Measurements from ENCODE around the gene RAB34.
A peak's percentile ranks its signal among the peaks of the same experiment; 100 is the strongest.

Gene RAB34

DNA sequence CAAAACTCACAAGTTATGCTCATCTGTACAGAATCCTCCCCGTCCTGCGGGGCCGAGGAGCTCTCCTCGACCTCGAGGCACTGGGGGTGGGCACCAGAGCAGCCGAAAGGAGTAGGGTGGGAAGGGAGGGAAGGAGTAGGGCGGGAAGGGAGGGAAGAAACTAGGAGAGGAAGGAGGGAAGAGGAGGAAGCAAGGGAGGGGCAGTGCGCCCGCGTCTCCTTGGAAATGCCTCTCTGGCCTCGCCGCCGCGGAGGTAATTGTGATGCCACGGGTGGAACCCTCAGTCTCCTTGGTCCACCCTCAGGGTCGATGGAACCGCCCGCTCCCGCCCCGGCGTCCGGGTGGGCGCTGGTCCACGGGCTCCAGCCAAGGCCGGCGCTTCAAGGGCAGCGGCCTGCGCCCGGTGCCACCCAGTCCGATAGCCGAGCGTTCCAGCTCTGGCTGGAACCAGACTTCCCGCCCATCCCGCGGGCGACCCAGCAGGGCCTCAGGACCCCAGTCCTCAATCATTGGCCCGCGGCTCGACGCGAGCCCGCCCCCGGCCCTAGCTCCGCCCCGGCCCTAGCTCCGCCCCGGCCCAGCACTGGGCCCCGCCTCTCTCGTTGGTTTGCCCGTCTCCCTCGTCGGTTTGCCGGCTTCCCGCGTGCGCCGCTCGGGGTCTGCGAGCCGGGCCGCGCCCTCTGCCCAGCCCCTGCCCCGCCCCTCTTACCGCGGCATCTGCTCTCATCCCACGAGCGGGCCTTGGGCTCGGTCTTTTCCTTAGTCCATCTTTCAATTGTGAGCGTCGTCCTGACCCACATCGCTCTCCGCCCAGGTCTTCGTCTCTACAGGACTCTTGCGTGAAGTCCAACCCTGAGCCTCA, 6.6 kb downstream of the RAB34 start:
- peak; percentile 75 to 82 for DNase-seq

DNA sequence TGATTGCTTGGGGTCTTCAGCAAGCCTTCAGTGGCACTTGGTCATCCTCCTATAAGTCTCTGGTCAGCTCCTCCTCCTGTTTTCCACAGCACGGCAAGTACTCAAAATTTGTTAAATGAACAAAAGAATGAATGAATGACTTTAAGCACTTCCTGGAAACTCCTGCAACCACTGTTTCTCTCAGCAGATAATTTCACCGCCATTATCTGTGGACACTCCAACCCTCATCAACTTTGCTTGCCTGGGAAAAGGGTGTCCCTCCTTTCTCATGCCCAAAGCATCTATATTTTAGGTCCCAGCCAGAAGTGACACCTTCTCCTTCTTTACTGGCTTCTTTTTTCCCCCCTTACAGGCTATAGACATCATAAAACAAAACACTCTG, 10.3 kb downstream of the RAB34 start:
- DNase-seq = no peak

DNA sequence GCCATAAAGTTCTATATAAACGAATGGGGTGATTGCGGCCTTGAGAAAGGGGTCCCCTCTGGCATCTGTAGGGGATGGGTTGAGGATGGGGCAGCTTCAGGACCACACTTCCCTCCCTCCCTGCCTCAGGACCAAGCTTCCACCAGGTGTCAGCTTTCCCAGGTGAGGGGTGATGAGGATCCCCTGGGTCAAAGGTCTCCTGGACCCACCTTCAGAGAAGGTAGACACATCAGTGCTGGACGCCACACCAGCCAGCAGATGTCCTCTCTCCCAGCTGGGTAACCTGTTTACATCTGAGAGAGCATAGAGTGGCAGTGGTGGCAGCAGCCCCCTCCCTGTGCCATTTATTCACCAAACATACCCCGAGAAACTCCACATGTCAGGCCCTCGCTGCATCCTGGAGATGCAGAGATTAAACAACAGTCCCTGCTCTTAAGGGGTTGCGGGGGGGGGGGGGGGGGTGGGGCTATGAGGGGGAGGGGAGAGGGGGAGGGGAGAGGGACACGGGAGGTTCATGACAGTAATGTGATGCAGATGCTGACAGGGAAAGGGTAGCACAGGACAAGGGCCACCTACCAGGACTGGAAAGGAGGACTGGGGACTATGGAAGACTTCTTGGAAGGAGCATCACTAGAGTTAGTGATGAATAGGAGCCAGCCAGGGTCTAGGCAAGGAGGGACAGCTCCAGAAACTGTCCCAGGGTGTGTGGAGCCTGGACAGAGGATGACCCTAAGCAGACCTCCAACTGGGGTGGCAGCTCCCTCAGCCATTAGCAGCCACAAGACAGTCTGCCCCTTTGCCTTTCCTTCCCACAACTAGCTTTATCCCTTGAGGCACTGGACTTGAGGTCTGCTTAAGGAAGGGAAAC, 11.0 kb downstream of the RAB34 start:
- DNase-seq = no peak

DNA sequence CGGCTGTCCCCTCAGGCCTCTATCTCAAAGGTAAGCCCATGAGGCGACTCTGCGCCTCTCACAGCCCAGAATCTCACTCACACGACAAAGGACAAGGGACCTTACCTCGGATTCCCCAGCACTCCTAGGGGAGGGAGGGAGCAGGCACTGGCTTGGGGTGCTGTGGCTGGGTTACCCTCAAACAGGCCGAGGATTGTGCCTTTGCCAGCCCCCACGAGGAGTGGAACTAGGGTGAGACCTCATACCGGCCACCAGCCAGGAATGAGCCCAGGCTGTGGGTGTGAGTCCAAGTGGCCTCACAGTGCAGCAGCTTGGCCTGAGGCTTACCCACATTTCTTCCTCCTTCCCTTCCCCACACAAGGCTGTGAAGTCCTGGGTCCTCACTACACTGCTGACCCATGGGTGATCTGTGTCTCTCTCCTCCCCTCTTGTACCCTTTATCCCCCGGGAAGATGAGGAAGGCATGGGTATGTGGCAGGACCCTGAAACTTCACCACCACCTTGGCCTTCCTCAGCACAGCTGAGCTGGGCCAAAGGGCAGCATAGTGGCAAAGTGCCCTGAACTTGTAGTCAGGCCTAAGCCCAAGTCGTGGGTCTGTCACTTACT, 11.8 kb downstream of the RAB34 start:
- DNase-seq = no peak

DNA sequence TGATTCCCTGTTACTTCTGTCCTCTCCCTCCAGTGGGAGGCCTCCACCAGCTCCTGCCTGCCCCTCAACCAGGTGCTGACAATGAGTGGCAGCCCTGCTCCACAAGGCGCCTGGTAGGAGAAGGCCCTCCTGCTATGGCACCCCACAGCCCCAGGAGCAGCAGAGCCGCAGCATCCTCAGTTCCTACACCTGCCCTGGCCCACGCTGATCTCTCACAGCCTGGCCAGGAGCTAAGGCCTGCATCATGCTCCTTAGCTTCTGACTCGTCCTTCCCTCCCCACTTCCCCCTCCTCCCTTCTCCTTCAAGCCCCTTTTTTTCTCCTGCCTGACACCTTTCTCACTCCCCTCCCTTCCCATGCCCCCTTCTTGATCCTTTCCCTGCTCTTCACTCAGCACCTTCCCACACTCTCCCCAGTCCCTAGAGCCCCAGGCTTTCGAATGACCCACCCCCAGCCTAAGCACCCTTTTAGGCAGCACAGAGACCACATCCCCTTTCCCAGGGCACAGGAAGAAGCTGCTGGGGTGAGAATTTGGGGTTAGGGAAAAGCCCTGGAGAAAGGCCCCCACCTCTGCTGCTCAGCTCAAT, 12.5 kb downstream of the RAB34 start:
- no peak for DNase-seq

DNA sequence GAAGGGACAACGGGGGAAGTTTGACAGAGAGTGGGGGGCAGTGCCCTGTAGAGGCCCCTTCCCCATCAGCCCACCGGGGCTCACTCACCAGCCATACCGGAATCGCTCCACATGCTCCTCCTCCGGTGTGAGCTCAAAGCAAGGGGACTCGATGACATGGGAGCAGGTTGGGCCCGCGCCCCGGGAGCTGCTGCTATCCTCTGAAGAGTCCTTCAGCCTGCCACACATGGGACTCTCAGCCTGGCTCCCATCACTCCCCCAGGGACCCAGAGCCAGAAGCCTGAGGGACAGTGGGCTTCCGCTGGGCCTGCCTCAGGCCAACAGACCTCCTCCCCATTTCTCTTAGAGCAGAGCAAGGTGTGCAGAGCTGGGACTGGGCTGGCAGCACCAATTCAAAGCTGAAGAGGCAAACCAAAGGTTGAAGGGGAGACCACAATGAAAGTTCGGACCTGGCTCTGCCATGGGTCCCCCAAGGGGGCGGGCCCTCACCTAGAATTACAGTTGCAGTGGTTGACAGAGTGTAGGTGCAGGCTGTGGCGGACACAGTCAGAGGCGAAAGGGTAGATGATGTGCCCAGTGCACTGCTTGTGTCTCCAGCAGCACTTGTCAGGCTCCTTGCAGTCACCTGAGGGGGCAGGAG, 13.3 kb downstream of the RAB34 start:
- DNase-seq = no peak

DNA sequence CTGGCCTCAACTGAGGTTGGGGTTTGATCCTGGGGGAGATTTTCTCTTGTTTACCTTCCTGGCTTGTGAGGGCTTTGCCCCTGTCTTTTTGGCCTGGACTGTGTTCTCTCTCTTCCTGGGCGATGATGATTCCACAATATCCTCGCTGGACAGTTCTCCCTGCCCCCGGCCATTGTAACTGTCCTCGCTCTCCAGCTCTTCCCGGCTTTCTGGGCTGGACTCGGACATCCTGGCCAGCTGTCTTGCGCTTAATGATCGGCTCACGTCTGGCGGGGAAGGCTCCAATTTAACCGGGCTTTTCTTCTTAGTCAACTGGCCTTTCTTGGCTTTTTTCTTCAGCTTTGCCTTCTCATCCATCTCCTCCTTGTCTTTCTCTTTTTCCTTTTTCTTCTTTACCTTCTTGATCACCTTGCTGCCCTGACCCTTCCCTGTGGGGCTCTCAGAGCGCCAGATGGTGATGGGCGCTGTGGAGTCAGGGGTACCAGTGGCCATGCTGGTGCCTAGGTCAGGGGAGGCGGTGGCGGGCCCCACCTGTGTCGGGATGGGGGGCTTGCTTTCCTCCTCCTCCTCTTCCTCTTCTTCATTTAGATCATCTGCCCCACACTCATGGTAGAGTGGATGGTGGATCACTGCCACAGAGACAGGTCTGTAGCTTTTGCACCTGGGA, 14.0 kb downstream of the RAB34 start:
- no peak for DNase-seq

DNA sequence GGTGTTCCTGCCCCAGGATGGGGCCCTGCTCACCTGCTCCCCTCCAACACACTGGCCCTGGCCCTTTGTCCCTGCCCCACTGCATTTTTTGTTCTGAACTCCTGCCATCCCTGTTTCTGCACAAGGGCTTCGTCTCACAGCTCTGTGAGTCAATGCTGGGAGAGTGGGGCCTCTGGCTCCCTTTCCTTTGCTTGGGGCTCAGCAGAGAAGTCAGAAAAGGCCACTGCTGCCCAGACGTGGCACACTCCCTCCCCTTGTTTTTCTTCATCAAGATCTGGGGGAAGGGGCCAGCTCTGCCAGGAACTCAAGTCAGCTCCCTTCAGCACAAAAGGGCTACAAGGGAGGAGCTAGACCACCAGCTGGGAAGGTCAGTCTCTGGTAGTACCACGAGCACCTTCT, 14.9 kb downstream of the RAB34 start:
- DNase-seq = no peak

DNA sequence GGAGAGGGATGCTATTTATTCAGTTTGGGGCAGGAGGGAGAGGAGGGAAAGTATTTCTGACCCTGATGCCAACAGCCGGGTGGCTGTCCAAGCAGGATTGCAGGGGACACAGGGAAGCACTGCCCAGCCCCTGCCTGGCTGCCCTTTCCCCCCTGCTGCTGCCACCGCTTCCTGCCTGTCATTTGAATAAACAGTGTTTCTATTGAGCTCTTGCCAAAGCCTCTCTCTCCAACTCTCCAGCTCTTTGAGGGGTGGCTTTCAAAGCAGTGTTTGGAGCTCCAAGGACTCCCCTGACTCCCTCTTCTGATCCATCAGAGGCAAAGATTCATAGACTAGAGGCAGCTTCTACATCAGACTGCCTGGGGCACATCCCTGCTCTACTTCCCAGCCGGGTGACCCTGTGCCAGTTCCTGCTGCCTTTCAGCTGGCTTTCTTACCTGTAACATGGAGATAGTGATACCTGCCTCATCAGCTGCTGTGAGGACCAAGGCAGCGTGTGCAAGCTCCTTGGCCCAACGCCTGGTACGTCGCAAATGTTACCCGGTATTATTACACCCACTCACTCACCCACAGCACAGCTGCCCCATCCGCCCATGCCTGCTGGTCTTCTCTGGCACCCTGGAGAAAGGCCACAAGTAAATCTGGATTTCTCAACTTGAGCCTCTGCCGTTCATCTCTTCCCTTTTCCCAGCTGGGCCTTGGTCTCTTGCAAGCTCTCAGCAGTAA, 15.5 kb downstream of the RAB34 start:
- DNase-seq = peak; percentile 66 to 78

DNA sequence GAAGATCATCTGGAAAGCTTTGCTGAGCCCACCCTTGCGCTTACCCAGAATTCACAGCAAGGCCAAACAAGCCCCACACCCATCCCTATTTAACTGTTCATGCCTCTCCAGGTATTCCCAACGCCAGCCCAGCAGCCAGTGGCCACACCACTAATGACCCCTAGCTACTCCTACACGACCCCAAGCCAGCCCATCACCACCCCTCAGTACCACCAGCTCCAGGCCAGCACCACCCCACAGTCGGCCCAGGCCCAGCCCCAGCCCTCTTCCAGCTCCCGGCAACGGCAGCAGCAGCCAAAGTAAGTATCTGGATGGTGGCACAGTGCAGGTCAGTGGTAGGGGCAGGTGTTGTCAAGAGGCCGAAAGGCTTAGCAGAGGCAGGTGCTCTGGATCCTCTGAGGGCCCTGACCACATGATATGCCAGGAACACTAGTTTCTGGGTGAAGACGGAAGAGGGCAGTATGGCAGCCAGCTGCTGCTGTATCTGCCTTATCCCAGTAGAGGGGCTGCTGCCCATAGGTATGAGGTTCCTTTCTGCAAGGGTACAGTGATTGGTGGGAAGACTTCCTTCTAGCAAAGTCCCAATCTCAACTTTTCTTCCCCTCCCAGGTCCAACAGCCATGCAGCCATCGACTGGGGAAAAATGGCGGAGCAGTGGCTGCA, 16.7 kb downstream of the RAB34 start:
- no peak for DNase-seq

DNA sequence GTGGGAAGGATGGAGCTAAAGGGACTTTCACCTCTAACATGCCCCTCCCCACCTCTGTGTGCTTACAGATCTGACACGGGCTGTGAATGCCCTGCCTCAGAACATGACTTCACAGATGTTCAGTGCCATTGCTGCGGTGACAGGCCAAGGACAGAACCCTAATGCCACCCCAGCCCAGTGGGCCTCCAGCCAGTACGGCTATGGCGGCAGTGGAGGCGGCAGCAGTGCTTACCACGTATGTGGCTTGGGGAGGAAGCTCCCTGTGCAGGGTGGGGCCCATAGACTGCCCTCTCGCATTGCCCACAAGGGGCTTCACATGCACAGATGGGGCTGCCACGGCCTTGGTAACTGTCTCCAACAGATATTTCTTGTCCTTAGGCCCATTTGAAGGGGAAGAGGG, 17.4 kb downstream of the RAB34 start:
- DNase-seq = no peak

DNA sequence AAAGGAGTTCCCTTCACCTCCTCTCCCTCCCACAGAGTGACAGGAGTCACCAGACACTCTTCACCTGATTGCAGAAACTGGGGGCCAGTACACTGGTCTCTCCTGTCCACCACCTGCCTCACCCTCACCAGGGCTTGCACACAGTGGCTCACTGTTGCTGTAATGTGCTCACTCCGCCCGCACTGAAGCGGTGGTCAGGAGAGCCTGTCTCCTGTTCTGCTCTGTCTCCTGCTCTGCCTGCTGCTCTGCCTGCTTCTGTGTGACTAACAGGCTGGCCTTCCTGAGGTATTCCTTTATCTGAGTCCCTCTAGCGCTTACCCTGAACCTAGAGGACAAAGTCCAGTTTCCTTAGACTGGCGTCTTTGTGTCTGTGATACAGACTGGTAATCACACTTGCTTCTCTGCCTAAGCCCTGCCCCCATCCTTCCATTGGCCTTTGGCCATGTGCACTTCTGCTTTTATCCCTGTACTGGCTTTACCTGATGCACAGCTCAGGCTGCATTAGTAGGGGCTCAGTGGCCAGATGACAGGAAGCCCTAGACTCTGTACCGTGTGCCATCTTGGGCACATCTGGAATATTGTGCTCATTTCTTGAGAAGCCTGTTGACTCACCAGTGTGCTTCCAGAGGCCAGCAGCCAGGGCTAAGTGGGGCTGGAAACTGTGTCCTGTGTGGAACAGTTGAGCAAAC, 19.3 kb downstream of the RAB34 start:
- no peak for DNase-seq

DNA sequence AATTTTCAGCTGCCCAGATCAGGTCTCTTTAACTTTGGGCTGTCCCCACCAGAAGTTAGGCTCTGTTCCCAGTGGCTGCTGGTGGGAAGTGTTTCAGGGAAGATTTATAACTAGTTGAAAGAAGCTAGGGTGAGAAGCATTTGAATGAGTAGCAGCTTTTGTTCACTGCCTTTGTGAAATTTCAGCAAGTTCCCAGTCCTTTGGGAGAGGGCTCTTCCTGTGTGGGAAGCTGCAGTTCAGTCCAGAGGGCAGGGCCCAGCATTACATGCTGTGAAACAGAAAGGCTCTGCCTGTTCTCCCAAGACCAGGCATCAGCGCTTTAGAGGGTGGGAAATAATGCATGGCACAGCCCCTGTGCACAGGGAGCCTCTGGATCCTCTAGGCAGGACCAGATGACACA, 23.8 kb downstream of the RAB34 start:
- peak in 1 of 2 donors; percentile 35 for DNase-seq

DNA sequence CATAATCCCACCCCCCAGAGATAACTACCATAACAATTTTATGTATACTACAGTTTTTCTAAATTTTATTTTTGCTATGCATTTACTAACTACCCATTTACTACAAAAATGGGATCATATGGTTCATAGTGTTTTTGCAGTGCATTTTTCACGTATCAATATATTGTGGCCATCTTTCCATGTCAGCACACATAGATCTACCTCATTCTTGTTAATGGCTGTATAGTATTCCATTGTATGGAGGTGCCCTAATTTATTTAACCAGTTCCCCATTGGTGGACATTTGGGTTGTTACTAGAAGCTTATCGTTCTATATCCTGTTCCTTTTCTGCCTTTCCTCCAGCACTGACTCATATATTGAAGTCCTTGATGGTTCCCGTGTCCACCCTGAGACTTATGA, 28.7 kb downstream of the RAB34 start:
- DNase-seq = no peak

DNA sequence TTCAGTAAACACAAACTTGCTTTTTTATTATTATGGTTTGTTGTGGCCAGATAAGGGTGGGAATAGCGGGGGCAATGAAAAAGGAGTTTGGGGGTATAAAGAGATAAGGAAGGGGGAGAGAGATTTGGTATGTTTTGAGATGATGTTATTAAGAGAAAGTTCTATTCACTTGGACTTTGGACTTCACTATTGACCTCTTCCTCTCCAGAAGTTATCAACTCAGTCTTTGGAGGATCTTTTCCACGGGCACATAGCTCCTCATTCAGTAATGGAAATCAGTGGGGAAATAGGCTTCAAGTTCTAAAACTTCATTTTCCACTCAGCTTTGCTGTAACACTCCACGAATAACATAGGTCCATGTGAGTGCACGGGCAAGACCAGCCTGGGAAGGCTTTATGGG, 29.2 kb downstream of the RAB34 start:
- no peak for DNase-seq

DNA sequence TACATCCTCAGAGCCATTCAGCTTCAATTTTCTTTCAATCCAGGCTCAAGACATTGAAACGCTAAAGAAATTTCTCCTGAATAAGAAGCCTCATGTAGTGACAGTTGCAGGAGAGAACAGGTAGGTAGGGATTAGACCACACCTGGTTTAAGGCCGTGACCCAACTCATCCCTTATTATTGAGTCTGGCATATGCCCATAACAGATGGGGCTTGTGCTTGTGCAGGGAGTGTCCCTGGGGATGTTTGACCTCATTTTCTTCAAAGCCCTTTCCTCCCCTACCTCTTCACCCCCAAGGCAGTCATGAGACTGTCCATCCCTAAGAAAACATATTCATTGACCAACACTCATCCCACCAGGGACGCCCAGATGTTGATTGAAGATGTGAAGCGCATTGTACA, 31.4 kb downstream of the RAB34 start:
- no peak for DNase-seq

DNA sequence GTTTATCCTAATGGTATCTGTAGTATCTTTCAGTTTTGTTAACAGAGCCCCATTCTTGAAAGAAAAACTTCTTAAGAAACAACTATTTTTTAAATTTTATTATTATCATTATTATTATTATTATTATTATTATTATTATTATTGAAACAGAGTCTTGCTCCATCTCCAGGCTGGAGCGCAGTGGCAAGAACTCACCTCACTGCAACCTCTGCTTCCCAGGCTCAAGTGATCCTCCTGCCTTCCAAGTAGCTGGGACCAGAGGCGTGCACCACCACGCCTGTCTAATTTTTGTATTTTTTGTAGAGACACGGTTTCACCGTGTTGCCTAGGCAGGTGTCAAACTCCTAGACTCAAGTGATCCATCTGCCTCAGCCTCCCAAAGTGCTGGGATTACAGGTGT, 32.3 kb downstream of the RAB34 start:
- DNase-seq = no peak

DNA sequence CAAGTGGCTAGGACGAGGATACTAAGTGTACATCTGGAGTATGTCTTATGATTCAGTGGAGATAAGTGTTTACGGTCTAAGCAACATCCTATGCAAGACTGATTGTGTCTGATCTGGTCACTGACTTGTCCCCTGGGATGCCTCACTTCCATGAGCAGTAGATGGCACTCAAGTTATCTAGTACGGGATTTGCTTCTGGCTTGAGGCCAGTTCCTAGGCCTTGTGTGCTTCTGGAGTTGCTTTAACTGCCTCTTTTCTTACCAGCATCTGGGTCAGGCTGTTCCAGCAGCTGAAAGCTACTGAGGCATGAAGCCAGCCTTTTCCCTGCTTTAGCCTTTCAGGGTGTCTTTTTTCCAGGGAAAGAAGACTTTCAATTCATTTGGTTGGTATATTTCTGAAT, 32.7 kb downstream of the RAB34 start:
- DNase-seq = peak; percentile 67 to 87

DNA sequence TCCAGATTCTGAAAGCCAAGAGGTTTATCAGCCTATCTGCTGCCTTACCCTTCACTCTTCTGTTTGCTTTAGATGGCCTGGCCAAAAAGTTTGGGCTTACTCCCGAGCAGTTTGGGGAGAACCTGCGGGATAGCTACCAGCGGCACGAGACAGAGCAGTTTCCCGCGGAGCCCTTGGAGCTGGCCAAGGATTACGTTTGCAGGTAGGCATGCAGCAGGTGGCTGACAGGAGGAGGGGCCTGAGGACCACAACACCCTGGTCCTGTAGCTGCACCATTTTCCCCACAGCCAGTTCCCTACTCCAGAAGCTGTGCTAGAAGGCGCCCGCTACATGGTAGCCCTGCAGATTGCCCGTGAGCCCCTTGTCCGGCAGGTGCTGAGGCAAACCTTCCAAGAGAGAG, 35.0 kb downstream of the RAB34 start:
- no peak for DNase-seq

DNA sequence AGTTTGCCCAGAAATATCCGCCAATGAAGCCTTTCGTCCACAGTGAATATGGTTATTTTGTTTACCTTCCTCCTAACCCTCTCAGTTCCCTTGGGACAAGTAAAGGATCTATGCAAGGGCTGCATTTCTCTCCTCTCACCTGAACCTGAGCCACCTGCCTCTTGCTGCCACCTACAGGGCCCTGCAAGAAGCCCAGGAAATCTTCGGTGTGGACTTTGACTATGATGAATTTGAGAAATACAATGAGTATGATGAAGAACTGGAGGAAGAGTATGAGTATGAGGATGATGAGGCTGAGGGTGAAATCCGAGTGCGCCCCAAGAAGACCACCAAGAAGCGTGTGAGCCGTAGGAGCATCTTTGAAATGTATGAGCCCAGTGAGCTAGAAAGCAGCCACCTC, 41.7 kb downstream of the RAB34 start:
- DNase-seq = no peak

All from hippocampal formation (tissue), 2 donors.